Neural progenitor cell (in vitro differentiated cells): Measurements from ENCODE around the gene DLG2.

Experiments used
- CTCF ChIP-seq: fragments of 200-600 bp; sonication (generic); IDR thresholded peaks from 2 replicates; pipeline ENCODE4 v1.5.1; 2017; ENCODE audit warnings: antibody characterized with exemption, mild to moderate bottlenecking
- EZH2 ChIP-seq: fragments of 200-600 bp; sonication (generic); IDR thresholded peaks from 2 replicates; pipeline ENCODE4 v1.6.1; 2017; ENCODE audit warnings: antibody characterized with exemption, mild to moderate bottlenecking, moderate library complexity
- EZH2phosphoT487 ChIP-seq: fragments of 200-600 bp; sonication (generic); IDR thresholded peaks from 2 replicates; pipeline ENCODE4 v1.6.1; 2017; ENCODE audit warnings: antibody characterized with exemption

GRCh38 chr11:85540635-85541205, 86.4 kb downstream of the DLG2 start:
- TF ChIP-seq CTCF: peak; percentile 42
- no peak for TF ChIP-seq EZH2phosphoT487
- TF ChIP-seq EZH2: no peak
